GM18508 (cell line): ENCODE data around the gene GNG8.

ENCODE experiments used
- ATAC-seq: cut with Tn5 transposase; IDR thresholded peaks from one replicate; pipeline ENCODE4 v1.9.1; 2021; ENCODE audit warnings: moderate number of reproducible peaks; ENCODE audit not compliant: insufficient read depth, unreplicated experiment

The GNG8 gene

DNA sequence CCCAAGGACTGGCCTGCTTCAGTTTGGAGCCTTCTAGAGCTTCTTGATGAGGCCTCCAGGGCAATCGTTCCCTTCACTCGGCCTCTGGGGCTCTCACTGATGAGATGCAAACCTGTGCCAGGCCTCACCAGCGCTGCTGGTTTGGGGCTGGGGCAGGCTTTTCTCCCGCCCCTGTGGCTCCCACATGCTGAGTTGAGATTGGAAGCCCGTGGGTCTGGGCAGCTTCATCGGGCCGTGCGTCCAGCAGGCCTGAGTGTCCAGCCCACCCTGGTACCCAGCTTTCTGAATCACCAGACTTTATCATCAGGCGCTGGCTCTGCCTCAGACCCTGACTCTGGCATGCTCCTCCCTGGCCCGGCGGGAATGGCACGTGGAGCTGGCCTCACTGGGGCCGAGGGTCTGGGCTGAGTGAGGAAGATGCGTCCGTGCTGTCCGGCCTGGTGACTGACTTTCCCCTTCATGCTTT lies 30.6 kb downstream of the GNG8 start:
- ATAC-seq = no peak

GRCh38 chr19:46604781-46605355 lies 31.1 kb downstream of the GNG8 start:
- no peak for ATAC-seq

DNA sequence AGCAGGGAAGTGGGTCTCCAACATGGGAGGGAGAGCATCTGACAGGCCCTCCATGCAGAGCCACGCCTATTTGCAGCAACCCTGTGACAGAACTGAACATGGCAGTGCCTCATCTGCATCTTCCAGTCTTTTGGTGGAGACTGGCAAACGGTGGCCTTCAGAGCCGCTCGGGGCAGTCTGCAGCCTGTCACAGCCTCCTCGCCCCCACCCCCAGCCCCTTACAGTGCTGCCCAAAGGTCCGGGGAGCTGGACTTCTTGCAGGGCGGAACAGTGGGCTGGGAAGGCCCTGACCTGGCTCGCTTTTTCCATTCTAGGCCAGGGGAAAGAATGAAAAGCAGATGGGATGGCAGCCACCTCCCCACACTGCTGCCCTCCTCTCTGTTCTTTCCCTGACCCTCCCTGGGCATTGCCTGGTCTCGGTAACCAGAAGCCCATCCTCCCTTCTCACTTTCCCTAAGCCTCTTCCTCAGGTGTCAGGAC lies 32.2 kb downstream of the GNG8 start:
- ATAC-seq = no peak

DNA sequence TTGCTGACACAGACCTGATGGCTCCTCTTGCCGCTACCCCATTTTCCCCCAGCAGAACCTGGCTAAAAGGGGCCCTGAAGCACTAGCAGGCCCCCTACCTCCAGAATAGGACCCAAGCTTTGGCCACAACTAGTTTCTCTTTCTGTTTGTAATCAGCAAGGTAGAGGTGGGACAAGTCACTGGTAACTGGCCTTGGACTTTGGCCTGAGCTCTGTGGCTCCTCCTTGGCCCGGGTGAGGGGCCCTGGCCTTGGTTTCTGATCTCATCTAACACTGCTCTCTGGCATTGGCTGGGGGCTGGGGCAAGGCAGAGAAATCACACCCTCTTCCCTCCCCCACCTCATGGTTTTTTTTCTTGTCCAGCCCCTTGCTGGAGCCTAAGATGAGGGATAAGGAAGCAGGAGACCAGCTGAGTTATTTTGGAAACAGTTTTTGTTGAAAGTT lies 32.8 kb downstream of the GNG8 start:
- no peak for ATAC-seq

- ATAC-seq = no peak
Observed at GRCh38 chr19:46602392-46603194, 33.4 kb downstream of the GNG8 start.

DNA sequence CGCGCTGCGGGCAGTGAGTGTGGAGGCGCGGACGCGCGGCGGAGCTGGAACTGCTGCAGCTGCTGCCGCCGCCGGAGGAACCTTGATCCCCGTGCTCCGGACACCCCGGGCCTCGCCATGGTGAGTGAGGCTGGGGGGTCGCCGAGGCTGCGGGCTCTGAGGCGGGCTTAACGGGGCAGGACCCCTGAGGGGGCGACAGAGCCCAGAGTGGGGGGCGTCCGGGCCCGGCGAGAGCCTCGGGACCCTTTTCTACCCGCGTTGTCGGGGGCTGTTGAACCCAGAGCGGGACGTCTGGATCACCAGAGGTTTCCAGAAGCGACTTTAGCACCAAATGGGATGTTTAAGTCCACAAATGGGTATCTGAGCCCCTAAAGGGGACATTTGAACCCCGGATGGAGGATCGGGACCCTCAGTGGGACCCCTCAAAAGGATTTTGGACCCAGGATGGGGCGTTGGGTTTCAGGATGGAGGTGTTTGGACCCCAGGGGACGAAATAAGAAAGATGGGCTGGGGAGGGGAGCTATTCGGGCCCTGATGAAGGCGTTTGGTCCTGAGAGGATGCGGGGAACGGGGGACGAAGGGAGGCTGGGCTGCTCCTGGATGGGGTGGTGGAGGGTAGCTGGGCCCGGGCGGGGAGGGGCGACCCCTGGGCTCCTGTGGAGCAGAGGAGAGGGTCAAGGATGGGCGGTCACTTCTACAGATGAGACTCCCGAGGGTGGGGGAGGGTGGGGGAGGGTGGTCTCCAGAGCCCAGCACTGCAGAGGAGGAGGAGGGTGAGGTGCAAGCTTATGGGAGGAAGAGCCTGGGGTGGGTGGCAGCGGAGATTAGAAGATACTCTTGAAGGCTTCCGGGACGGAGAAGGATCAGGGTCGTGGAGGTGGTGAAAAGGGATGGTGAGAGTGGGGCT lies 34.4 kb downstream of the GNG8 start, which contains the start of gene CALM3:
Gene CALM3, plus strand, starts transcription at position 13 of the 907 bp plus-strand sequence. Its CDS starts 105 bp downstream, at position 118.
- no peak for ATAC-seq

DNA sequence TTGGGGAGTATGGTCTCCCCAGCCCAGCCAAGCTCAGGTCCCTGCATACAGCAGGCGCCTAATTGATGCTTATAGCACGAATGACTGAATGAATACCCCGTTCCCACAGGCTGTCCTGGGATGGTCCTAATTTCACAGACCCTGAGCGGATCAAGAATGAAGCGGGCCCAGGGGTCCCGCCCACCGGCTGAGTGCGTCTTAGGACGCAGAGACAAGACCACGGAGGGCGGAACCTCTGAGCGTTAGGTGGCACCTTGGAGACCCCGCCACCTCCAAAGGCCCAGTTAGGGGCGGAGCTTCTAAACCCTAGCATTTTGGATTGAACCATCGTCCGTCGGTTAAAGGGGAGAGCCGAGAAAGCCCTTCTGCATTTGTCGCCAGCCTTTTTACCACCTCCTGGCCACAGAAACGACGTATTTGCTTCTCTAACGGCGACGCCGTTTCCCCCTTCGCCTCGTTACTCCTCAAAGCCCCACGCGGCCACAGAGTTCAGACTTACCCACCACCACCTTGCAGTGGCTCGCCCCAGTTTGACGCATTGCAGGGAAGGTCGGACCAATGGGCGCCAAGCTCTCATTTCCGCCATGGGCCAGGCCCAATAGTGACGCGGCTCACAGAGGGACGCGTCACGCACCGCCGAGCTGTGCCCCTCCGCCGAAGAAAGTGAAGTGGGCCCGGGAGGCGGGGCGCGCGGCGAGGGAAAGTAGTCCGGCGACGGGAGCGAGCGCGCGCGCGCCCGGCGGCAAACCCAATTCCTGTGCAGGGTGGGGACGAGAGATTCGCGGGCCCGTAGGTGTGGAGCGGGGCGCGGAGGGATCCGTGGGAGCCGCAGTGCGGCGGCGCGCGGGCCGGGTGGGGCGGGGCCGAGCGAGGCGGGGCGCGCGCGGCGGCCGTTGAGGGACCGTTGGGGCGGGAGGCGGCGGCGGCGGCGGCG lies 35.4 kb downstream of the GNG8 start:
- peak; percentile 53 for ATAC-seq

GRCh38 chr19:46599716-46600373 lies 36.2 kb downstream of the GNG8 start:
- no peak for ATAC-seq

GRCh38 chr19:46598372-46598917 lies 37.6 kb downstream of the GNG8 start:
- ATAC-seq = no peak

DNA sequence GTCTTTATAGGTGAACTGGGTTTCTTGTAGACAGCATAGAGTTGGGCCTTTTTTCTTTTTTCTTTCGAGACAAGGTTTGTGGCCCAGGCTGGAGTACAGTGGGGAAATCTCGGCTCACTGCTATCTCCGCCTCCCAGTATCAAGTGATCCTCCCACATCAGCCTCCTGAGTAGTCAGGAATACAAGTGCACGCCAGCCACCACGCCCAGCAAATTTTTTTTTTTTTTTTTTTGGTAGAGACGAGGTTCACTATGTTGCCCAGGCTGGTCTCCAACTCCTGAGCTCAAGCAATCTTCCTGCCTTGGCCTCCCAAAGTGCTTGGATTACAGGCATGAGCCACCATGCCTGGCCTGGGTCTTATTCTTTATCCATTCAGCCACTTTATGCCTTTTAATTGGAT lies 40.0 kb downstream of the GNG8 start:
- ATAC-seq = no peak

- no peak for ATAC-seq
Observed at GRCh38 chr19:46591870-46592269, 44.1 kb downstream of the GNG8 start.

DNA sequence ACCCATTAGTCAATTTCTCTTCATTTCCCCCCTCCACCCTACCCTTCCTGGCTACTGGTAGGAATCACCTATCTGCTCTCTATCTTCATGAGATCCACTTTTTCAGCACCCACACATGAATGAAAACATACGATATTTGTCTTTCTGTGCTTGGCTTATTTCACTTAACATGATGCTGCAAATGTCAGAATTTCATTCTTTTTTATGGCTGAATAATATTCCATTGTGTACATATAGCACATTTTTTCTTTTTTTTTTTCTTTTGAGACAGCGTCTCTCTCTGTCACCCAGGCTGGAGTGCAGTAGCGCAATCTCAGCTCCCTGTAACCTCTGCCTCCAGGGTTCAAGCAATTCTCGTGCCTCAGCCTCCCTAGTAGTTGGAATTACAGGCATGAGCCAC lies 44.7 kb downstream of the GNG8 start:
- ATAC-seq = no peak

DNA sequence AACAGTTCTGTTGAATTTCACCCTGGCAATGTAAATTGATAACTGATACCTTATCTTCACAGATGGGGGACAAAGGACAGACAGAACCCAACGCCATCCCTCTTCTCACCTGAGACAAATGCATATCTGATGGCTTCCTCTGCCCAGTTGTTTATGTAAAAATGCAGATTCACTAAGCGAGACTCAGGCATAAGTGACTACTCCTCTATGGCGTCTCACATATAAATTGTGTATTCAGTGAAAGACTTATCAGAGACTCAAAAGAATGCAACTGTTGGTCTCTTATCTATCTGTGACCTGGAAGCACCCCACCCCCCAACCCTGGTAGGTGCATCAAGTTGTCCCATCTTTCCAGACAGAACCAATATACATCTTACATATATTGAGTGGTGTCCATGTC lies 48.1 kb downstream of the GNG8 start:
- ATAC-seq = no peak

- no peak for ATAC-seq
Observed at GRCh38 chr19:46586294-46586693, 49.7 kb downstream of the GNG8 start.

DNA sequence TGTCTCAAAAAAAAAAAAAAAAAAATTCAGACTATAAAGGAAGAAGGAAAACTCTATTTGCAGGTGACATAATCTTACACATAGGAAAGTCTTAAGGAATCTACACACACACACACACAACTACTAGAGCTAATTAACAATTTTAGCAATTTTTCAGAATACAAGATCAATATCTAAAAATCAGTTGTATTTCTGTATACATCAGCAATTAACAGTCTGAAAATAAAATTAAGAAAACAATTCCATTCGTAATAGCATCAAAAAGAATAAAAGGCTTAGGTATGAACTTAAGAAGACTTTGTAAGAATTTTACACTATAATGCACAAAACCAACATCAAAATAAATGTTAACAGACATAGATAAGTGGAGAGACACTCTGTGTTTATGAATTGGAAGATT lies 50.5 kb downstream of the GNG8 start:
- no peak for ATAC-seq
